ENCODE results near the gene KIF2A.

The KIF2A gene

GRCh38 chr5:62305715-62306322 is at the start of gene KIF2A:
Gene KIF2A (plus strand): TSS chr5:62306206. CDS start chr5:62306473, 267 bp downstream.
- DNase-seq (ENCODE audit: low read depth in 2 of 2), result peak; percentile 84 to 86

GRCh38 chr5:62257020-62257367 is 49.0 kb upstream of the KIF2A start:
- DNase-seq (ENCODE audit: low read depth in 2 of 2), result no peak

GRCh38 chr5:62258654-62259053 is 47.4 kb upstream of the KIF2A start:
- no peak for DNase-seq (ENCODE audit: low read depth in 2 of 2)

GRCh38 chr5:62259699-62260250 is 46.2 kb upstream of the KIF2A start:
- no peak for DNase-seq (ENCODE audit: low read depth in 2 of 2)

- no peak for DNase-seq (ENCODE audit: low read depth in 2 of 2)
Measured at GRCh38 chr5:62260513-62260912, 45.5 kb upstream of the KIF2A start.

GRCh38 chr5:62263401-62263800 is 42.6 kb upstream of the KIF2A start:
- DNase-seq (ENCODE audit: low read depth in 2 of 2), result no peak

GRCh38 chr5:62265648-62266112 is 40.3 kb upstream of the KIF2A start:
- DNase-seq (ENCODE audit: low read depth in 2 of 2), result no peak

GRCh38 chr5:62266573-62266972 is 39.4 kb upstream of the KIF2A start:
- no peak for DNase-seq (ENCODE audit: low read depth in 2 of 2)

- no peak for DNase-seq (ENCODE audit: low read depth in 2 of 2)
Measured at GRCh38 chr5:62268234-62268633, 37.8 kb upstream of the KIF2A start.

GRCh38 chr5:62268792-62269191 is 37.2 kb upstream of the KIF2A start:
- DNase-seq (ENCODE audit: low read depth in 2 of 2), result no peak

GRCh38 chr5:62271370-62271769 is 34.6 kb upstream of the KIF2A start:
- DNase-seq (ENCODE audit: low read depth in 2 of 2), result no peak

GRCh38 chr5:62271870-62272269 is 34.1 kb upstream of the KIF2A start:
- no peak for DNase-seq (ENCODE audit: low read depth in 2 of 2)

GRCh38 chr5:62273687-62274086 is 32.3 kb upstream of the KIF2A start:
- no peak for DNase-seq (ENCODE audit: low read depth in 2 of 2)

- DNase-seq (ENCODE audit: low read depth in 2 of 2), result no peak
Measured at GRCh38 chr5:62275581-62275980, 30.4 kb upstream of the KIF2A start.

GRCh38 chr5:62281411-62281810 is 24.6 kb upstream of the KIF2A start:
- DNase-seq (ENCODE audit: low read depth in 2 of 2), result no peak

GRCh38 chr5:62282064-62282463 is 23.9 kb upstream of the KIF2A start:
- no peak for DNase-seq (ENCODE audit: low read depth in 2 of 2)

- DNase-seq (ENCODE audit: low read depth in 2 of 2), result no peak
Measured at GRCh38 chr5:62283005-62283404, 23.0 kb upstream of the KIF2A start.

GRCh38 chr5:62283861-62284260 is 22.1 kb upstream of the KIF2A start:
- DNase-seq (ENCODE audit: low read depth in 2 of 2), result no peak

GRCh38 chr5:62284946-62285891 is 20.8 kb upstream of the KIF2A start:
- peak; percentile 48 to 55 for DNase-seq (ENCODE audit: low read depth in 2 of 2)

GRCh38 chr5:62286834-62287233 is 19.2 kb upstream of the KIF2A start:
- DNase-seq (ENCODE audit: low read depth in 2 of 2), result no peak

- no peak for DNase-seq (ENCODE audit: low read depth in 2 of 2)
Measured at GRCh38 chr5:62287237-62287636, 18.8 kb upstream of the KIF2A start.

- DNase-seq (ENCODE audit: low read depth in 2 of 2), result no peak
Measured at GRCh38 chr5:62288118-62288517, 17.9 kb upstream of the KIF2A start.

GRCh38 chr5:62289813-62290212 is 16.2 kb upstream of the KIF2A start:
- DNase-seq (ENCODE audit: low read depth in 2 of 2), result no peak
